ENCODE results near the gene AP5B1.

AP5B1 gene

DNA sequence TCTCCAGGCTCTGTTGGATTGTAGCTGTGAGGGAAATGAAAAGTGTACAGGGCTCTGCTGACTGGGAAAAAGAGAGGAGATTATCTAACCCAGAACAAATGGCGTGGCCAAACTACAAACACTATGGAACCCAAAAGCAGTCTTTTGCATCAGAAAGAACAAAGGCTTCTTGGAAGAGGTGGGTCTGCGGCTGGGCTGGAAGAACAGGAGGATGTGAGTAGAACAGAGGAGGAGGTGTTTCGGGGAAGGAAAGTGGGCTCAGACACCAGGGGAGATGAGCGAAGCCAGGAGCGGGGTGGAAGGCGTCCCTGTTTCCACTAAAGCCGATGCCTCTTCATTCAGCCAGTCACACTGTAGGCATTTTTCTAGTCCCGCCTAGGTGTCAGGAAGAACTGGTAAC, 18.1 kb upstream of the AP5B1 start:
- no peak for DNase-seq

DNA sequence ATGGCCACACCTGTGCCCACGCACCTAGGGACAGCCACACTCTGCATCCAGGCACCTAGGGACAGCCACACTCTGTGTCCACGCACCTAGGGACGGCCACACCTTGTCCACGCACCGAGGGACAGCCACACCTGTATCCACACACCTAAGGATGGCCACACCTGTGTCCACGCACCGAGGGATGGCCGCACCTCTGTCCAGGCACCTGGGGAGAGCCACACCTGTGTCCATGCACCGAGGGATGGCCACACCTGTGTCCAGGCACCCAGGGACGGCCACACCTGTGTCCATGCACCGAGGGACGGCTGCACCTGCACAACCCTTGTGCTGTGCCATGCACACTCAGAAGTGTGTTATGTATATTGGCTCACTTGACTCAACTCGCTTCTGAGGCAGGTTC, 16.9 kb upstream of the AP5B1 start:
- DNase-seq: no peak

DNA sequence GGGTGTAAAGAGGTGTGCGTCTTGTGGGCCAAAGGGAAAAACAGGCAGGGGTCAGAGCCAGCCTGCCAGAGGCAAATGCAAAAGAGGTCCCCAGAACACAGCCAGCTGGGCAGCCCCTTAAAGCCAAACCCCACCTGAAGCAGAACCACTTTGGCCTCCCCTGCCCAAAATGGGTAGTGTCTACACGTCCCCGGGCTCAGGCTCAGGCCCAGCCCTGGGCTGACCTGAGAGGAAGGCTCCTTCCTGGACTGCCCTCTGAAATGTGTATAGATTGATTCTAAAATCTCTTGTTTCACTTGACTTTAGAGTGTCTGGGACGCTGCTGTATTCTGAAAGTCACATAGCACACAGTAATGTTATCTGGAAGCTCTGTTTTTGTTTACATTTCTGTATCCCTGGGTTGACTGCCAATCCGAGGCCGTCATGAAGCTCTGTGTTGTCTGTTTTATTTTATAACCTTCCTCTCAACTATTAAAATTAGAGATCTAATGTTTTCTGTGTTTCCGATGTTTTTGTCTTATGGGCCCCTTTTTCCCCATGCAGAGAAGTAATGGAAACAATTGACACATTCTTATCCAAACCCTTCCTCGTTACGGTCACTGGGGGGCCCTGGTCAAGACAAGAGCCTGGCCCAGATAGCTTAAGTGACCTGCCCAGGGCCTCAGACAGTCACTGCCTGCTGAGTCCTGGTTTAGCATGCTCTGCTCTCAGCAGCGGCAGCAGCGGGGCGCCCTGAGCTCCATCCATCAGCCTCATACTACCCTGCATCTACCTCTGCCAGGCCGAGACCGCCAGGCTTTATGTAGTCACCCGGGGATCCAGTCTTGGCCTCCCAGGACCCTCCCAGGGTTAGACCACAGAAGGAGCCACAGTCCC, 16.2 kb upstream of the AP5B1 start:
- no peak for DNase-seq

DNA sequence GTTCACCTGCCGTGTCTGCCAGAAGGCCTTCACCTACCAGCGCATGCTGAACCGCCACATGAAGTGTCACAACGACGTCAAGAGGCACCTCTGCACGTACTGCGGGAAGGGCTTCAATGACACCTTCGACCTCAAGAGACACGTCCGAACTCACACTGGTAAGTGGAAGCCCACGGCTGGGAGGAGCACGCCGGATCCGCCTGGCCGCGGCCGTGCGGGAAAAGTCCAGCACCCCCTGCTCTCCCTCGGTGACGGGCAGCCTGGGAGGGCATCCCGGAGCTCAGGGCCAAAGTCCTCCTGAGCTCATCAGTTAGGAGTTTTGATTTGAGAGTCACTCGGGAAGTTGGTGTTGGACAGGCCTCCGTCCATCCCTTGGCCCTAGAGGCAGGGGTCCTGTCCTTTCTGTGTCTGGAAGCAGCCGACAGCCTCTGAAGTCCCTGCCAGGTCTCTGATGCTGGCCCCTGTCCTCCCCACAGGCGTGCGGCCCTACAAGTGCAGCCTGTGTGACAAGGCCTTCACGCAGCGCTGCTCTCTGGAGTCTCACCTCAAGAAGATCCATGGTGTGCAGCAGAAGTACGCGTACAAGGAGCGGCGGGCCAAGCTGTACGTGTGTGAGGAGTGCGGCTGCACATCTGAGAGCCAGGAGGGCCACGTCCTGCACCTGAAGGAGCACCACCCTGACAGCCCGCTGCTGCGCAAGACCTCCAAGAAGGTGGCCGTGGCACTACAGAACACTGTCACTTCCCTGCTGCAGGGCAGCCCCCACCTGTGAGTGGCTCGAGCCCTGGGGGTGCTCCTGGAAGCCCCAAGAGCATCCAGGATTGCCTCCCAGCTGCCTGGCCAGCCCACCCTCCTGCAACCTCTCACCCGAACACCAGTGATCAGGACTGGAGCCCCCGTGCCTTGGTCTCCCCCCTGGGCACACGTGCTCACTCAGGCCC, 14.1 kb upstream of the AP5B1 start:
- no peak for DNase-seq

DNA sequence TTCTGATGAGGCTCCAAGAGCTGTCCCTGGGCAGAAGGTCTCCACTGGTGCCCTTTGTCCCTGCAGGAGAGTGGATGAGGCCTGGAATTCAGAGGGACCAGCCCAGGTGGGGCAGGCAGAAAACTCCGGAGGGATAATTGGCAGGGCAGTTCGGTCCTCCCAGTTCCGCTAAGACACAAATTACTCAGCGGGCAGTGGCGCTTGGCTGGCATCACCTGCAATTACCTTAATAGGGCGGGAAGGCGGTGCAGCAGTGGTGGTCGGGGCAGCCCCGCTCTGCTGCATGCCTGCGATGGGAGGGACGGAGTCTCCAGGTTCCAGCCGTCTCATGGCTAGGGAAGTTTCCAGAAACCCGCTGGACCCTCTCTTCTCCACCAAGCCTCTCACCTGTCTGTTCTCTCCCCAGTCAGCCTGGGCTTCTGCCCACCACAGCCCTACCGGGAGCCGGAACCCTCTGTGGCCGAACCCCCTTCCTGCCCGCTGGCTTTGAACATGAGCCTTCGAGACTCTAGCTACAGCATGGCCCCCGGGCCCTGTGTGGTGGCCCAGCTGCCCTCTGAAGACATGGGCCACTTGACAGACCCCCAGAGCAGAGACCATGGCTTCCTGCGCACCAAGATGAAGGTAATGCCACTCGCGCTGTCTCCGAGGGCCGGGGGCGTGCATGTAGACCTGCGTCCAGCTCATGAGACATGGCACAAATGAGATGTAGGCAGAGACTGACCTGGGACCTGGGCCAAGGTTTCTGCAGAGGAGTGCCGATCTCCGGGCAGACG, 13.0 kb upstream of the AP5B1 start:
- no peak for DNase-seq

DNA sequence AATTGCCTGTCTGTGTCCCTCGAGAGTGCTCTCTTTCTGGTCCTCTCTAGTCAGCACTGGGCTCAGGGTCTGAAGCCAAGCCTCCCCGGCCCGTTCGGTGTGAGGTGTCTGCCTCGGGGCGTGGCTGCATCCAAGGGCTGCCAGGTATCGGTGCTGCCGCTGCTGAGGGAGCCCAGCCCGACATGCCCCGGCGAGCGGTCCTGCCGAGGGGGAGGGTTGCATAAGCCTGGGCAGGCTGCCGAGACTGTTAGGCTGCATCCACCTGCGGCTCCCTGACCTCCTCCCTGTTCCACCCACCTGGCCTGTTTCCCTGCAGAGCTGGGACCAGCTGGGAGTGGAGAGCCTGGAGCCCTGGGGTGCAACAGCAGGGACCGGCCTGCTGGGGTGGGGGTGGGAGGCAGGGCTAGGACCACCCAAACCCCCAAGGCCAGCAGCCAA, 12.4 kb upstream of the AP5B1 start:
- DNase-seq: peak; percentile 23

DNA sequence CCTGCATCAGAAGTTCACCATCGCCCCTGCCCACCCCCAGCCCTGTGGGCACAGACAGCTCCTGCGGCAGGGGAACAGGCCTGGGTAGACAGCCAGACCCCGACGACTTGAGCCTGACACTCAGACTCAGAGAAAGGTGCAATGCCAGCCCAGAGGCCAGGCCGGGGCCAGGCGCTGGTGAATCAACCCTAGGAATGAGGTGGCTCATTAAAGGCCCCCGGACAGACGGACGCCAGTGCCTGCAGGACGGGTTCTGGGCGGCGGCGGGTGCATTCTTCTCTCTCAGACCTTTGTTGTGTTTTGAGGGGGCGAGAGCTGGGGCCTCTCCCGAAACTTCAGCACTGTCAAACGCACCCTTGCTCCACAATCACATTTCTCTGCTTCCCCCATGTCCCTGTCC, 11.7 kb upstream of the AP5B1 start:
- DNase-seq: no peak

DNA sequence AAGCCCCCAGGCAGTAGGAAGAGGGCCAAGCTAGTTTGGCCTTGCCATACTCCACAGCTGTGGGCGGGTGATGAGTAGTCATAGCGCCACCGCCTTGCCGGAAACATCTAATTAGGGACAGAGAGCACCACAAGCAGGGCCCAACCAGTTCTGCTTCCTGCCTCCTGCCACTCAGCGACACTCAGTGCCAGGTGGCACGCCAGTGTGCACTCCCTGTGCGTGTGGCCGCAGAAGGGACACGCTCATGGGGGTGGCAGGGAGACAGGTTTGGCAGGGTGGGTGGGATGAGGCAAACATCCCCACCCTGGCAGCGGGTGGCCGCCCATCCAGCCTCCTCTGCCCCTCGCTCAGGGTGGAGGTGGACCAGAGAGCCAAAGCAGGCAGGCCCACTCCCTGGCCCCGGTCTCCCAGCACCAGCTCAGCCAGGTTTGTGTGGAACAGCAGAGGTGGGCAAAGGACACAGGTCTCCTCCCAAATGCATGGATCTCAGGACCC, 11.0 kb upstream of the AP5B1 start:
- no peak for DNase-seq

DNA sequence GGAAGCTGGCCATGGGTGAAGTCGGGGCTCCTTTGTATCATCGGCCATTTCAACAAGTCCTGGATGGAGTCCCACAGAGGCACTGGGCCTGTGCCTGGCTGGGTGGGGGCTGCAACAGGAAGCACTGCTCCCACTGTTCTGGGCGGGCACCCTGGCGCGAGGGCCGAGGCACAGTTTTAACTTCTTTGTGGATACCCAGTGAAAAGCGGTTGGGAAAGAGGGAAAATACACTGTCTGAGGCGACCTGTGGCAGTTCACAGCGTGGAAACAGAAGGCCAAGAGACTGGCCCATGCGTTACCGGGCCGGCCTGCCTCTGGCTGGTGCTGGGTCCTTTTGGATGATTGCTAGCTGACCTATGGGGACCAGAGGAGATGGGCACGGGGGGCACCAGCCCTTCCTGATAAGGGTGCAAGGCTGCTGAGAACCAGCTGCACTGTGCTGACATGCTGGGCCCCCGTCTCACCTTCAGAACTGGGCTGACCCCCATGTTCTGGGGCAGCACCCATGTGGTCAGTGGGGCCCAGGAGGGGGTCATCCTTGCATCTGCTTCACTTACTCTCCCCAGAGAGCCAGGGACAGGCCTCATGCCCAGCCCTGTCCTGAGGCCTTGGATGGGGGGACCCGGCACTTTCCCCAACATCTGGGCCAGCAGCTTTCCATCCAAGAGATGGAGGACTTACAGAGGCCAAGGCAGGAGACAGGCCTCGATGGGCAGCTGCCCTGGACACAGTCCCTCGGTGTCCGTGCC, 10.3 kb upstream of the AP5B1 start:
- DNase-seq: no peak

DNA sequence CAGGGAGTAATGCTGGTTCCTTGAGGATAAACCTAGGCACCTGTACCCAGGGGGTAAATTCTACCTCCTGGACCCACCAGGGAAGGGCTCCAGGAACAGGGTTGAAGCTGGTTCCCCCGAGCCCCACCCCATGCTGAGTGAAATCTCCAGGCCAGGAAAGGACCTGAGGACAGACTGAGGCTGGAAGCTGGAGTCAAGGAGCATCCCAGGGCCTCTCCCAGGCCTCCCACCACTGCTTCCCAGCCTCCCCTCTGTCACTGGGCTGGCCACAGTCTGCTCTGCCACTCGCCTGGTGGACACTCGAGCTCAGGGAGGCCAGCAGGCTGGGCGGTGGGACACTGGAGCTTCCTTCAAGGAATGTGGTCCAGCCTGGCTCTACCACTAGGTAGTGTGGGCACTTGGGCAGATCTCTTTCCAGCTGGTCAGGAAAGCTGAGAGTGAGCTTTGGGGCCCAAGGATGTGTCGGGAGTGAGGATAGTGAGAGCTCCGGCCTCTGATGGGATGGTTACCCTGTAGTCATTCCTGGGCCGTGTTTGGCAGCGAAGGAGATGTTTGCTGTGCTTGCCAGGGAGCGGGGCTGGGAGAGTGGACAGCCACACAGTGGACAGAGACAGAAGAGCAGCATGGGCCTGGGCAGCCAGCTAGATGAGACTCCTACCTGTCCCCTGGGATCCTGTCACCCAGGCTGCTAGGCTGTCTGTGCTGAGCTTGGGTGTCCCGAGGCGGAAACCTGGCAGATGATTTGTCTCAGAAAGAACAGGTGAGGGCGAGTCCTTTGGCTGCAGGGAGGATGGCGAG, 9.5 kb upstream of the AP5B1 start:
- no peak for DNase-seq

DNA sequence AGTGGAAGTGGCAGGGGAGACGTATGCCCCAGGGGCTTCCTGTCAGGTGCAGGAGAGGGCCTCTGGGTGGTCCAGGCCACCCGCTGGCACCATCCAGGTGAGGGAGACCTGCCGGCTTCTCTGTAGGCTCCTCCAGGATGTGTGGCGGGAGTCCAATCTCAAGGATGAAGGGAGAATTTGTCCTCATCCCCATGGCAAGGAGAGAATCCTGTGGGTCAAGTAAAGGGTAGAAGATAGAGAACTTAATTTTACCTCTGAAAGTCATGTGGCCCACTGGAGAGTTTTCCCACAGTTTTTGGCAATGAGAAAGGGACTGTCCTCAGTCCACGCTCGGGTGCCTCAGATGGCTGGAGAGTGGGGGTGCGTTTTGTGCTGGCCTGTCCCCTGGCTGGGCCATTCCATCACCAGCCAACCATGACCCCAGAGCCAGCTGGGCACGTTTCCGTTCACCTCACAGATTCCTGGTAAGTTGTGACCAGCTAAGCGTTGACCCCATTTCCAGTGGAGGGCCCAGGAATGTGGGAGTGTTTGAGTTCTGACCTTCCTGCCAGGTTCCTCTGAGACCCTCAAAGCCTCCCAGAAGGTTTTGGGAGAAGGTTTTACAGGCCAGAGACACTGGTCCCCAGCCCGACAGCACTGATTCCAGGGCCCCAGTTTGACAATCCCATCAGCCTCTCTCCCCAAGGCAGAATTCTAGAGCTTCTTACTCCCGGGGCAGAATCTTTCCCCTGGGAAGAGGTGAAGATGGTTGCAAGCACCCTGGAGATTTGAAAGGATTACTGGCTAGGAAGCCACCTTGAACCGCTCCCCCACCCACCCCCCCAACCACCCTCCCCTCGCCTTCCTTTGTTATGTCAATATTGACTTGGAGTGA, 8.7 kb upstream of the AP5B1 start:
- DNase-seq: no peak

DNA sequence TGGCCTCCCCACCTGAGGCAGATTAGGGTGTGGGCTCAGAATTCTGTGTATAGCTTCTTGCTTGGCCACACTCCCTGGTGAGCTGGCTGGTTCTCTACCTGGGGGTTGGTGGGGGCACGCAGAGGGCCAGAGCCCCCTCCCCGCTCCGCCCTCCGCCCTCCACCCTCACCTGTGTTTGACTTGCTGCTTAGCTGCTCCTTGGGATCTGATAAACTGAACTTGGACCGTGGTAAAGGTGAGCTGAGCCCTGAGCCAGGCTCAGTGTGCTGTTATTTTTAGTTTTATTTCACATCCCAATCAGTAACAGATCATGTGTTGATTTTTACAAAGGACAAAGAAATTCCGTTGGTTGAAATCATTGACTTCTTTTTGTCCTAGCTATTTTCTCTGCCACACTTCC, 8.0 kb upstream of the AP5B1 start:
- no peak for DNase-seq

DNA sequence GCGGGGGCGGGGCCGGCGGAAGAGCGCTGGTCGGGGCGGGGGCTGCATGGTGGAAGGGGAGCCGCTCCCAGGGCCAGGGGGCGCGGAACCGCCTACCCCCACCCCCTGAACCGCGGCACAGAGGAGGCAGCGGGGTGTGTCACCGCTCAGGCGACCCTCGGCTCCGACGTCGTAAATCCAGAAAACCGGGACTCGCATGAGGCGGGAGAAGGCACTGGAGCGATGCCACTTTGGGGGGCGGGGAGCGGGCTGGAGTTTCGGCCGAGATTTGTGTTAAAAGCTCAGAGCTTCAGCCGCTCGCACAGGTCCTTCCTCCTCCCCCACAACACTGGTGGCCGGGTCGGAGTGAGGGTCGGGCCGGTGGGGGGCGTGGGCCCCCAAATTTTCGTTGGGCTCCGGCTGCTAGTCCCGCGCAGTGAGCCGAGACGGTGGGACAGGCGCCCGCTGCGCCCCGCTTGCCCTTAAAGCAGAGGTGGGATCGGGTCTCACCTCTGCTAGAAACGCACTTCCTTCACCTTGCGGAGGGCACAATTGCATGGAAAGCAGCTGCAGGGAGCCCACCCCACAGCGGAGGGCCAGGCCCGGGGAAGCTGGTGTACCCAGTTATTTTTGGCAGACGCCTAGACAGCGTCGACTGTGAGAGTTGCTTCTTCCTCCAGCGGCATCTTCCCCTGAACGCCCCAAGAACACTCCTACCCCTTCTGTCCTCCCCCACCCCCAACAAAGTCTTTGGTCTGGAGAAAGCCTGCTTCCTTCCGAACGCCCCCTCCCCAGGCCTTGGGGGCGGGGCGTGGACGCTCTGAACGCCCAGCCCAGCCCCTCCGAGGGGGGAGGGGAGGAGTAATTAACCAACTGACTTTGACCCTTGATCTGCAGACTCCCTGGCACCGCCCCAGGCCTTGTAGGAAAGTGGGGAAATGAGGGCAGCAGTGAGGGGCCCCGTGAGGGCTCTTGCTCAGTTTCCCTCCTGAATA, 7.2 kb upstream of the AP5B1 start:
- no peak for DNase-seq

DNA sequence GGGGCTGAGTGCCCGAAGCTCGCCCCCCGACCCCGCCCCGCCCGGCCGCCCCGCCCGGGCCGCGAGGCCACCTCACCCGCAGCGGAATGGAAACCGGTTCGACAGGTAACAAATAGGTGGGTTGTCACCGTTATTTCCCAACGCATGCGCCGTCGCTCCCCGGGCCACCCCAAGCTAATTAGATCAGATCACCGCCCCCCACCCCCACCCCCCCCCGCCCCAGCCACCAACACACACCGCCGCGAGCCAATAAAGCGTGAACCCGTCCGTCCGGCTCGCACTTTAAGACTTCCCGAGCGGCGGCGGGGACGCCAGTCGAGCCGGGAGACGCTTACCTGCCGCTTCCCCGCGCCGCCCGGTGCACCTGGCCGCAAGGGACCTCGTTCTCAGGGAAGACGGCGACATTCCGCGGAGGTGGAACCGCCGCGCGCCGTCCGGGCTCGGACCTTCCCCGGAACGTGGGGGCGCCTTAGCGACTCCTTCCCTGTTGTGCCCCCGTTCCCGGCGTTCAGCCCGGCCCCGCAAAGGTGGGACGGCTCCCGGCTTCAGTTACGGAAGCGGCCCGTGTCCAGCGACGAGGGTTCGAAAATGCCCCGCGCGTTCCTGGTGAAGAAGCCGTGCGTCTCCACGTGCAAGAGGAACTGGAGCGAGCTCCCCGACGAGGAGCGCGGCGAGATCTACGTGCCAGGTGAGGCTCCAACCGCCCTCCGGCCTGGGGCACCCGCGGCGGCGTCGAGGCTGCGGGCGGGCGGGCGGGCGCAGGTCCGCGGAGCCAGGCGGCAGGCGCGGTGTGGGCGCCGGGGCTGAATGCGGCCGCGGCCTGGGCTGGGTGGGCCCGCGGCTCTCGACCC, 6.2 kb upstream of the AP5B1 start, which contains the start of gene OVOL1:
Gene OVOL1 (plus strand): TSS at position 278 of the 851 bp plus-strand sequence. CDS start 311 bp downstream, at position 589.
- DNase-seq: no peak

DNA sequence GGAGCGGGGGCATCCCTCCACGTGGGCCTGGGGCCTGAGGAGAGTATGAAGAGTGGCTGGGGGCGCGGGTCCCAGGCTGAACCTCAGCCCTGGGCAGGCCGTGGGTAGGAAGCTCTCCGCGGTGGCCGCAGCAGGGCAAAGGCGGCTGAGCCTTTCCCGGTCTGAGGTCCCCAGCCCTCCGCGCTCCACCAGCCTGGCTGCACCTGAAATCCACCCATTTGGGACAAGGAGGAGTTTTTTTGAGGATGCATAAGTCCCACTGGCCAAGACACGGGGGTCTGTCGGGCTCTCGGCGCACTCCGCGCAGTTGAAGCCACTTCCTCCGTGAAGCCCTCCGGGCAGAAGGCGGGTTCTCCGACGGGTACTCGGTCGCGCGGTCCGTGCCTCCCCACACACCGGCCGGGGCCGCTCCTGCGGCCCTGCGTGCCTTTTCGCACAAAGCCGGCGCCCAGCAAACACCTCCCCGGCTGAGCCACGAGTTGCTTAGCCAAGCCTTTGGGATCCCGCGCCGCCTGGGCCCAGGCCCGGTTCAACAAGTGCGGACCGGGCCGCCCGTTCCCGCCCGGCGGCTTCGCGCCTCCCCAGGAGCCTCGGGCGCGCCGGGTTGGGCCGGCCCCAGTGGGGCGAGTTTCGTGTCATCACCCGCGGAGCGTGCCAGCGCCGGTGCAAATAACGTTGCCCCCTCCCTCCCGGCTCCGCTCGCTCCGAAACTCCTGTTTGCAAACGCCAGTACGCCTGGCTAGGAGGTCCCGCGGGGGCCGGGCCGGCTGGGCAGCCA, 5.4 kb upstream of the AP5B1 start:
- DNase-seq: no peak

DNA sequence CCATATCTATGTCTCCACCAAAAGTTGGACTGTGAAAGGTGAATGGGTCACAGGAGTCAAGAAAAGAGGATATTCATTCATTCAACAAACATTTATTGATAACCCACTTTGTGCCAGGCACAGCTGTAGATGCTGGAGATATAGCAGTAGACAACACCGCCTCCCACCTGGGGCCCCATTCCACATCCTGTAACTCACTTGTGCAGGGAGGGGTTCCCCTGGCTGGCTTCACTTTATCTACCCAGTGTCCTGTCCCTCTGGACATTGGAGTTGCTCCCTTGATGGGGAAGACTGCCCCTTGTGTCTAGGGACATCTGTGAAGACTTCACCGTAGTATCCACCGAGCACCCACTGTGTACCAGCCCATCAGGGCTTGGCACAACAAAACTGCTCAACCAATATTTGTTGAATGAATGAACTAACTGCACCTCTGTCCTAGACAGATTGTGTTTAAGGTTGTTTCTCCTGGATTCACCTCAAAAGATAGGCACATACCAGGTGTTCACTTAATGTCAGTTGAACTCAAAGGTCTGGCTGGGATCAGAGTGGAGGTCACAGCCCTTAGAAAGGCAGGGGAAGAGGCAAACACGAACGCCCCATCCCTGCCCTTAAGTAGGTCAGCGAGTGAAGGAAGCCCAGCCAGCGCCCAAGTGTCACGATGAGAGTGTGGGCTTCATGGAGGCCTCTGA, 4.7 kb upstream of the AP5B1 start:
- DNase-seq: no peak
